Measurements from ENCODE around the gene RNF144A. TPM values are rescaled to one million over a fixed set of nuclear protein-coding genes. Genes with fewer than 3 reads are reported as not detected.

The RNF144A gene
- total and polyA plus RNA-seq, 8 donors = 1.4 to 71.4 (median 5.6) TPM

DNA sequence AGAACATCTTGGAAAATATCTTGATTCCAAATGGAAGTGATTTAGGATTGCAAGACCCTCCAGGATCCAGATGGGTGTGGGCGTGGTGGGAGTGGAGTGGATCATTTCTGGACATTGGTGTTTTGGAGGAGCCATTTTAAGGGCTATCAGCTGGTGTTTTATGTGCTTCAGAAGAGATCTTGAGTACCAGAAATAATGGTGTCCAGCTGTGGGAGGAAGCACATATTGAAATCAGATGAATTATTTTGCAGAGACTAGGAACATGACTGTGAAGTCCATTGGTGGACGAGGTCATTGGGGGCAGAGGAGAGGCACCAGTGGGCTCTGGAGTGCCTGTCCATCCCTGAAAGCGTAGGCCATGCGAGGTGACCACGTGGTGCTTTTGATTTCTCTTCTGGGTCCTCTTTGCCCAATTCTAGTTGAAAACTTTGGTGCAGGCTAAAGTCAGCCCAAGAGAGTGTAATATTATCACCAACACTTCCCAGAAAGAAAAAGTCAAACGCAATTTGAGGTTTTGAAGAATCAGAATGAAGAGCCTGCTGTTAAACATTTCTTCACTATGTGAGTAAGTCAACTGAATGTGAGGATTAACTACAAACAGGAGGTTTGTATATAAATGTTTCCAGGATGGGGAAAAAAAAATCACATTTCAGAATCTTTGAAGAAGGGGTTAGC is 31.6 kb downstream of the RNF144A start:
- no peaks in the 10 kb centered on the region for H3K9me3 ChIP-seq
- peaks cover 0 to 31% (median 3%) of the 10 kb centered on the region in 4 donors for H3K4me1 ChIP-seq
- intact Hi-C loops (cut with DNase I; ENCODE audit: low total_unique reads) = no loop called here
- no peak overlapping the region for H3K27ac ChIP-seq
- H3K27me3 ChIP-seq = no peaks in the 10 kb centered on the region
- H3K4me3 ChIP-seq = no peak overlapping the region
- WGBS, 5 donors = 91 to 93% (median 92%) methylated on average over 6 of the region's 6 CpGs
- no peak for TF ChIP-seq POLR2A (IDR thresholded peaks at IDR 0.05)
- no peak for TF ChIP-seq CTCF (IDR thresholded peaks at IDR 0.05)
- no peak for TF ChIP-seq POLR2AphosphoS5 (IDR thresholded peaks at IDR 0.05)
- TF ChIP-seq EP300 (IDR thresholded peaks at IDR 0.05) = no peak
- no peak for DNase-seq
- H3K36me3 ChIP-seq = no peaks in the 10 kb centered on the region

- Histone ChIP-seq H3K27me3 (no peaks in the 10 kb centered on the region), H3K4me1 (peaks cover 0 to 14% (median 5%) of the 10 kb centered on the region in 4 donors), H3K9me3 (no peaks in the 10 kb centered on the region), H3K36me3 (no peaks in the 10 kb centered on the region), H3K27ac (no peak overlapping the region), H3K4me3 (no peak overlapping the region)
- no peak for DNase-seq
- 79 to 93% (median 86%) methylated on average over 1 of the region's 1 CpG for WGBS, 5 donors
- intact Hi-C loops (cut with DNase I; ENCODE audit: low total_unique reads) = no loop called here
- TF ChIP-seq POLR2AphosphoS5 (IDR thresholded peaks at IDR 0.05) (no peak), CTCF (IDR thresholded peaks at IDR 0.05) (no peak), EP300 (IDR thresholded peaks at IDR 0.05) (no peak), POLR2A (IDR thresholded peaks at IDR 0.05) (no peak)
Measured at GRCh38 chr2:6951046-6951445, 33.8 kb downstream of the RNF144A start.

GRCh38 chr2:6952101-6952500 is 34.9 kb downstream of the RNF144A start:
- Histone ChIP-seq H3K27me3 (no peaks in the 10 kb centered on the region), H3K4me3 (no peak overlapping the region), H3K4me1 (peaks cover 0 to 14% (median 7%) of the 10 kb centered on the region in 4 donors), H3K9me3 (no peaks in the 10 kb centered on the region), H3K36me3 (no peaks in the 10 kb centered on the region), H3K27ac (no peak overlapping the region)
- 61 to 85% (median 63%) methylated on average over 3 of the region's 3 CpGs for WGBS, 5 donors
- no peak for TF ChIP-seq EP300 (IDR thresholded peaks at IDR 0.05)
- no peak for TF ChIP-seq POLR2AphosphoS5 (IDR thresholded peaks at IDR 0.05)
- no peak for TF ChIP-seq CTCF (IDR thresholded peaks at IDR 0.05)
- TF ChIP-seq POLR2A (IDR thresholded peaks at IDR 0.05) = no peak
- DNase-seq = no peak
- intact Hi-C loops (cut with DNase I; ENCODE audit: low total_unique reads) = no loop called here

DNA sequence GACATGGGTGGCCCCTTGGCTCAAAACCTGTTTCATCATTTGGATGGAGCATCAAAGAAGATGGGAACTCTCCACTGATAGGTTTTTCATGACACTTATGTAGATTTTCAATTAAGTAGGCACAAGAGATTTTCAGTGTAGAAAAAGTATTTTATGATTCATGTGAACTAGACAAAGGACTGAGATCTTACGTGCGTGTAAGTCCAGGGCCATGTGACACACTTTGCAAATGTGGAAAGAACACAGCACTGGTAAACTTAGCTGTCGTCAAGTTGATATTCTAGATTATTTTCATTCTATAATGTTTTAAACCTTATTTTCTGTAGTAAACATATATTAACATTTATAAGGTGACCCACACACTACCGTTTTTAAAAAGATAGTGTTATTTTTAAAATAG is 37.4 kb downstream of the RNF144A start:
- intact Hi-C loops (cut with DNase I; ENCODE audit: low total_unique reads) = no loop called here
- H3K9me3 ChIP-seq = no peaks in the 10 kb centered on the region
- no peaks in the 10 kb centered on the region for H3K36me3 ChIP-seq
- no peak overlapping the region for H3K27ac ChIP-seq
- no peak overlapping the region for H3K4me3 ChIP-seq
- DNase-seq = no peak
- H3K27me3 ChIP-seq = no peaks in the 10 kb centered on the region
- peaks cover 0 to 18% (median 12%) of the 10 kb centered on the region in 4 donors for H3K4me1 ChIP-seq
- no peak for TF ChIP-seq POLR2A (IDR thresholded peaks at IDR 0.05)
- no peak for TF ChIP-seq POLR2AphosphoS5 (IDR thresholded peaks at IDR 0.05)
- no peak for TF ChIP-seq CTCF (IDR thresholded peaks at IDR 0.05)
- no peak for TF ChIP-seq EP300 (IDR thresholded peaks at IDR 0.05)
- WGBS, 5 donors = 79 to 90% (median 83%) methylated on average over 4 of the region's 4 CpGs

Data from stomach (tissue), 9 donors.